DND-41 (cell line): ENCODE measurements around the gene GPR179.

ENCODE experiments used
- ATAC-seq: fragments of 200-7000 bp; cut with Tn5 transposase; 3 replicates; pipeline ENCODE4 v1.9.1; 2021; ENCODE audit warnings: low read depth; ENCODE audit not compliant: insufficient read depth
- DNase-seq: peaks from one replicate; pipeline ENCODE4 v3.0.0-alpha.2; 2020
- H2AFZ ChIP-seq: 2 replicates; pipeline ENCODE4 v1.6.0; 2012; ENCODE audit warnings: low read depth, low read length
- H3K27ac ChIP-seq: 2 replicates; pipeline ENCODE4 v1.5.1; 2012; ENCODE audit warnings: low read length, inconsistent platforms
- H3K27me3 ChIP-seq: fragments of 200-600 bp; sonication (generic); 2 replicates; pipeline ENCODE4 v1.6.0; 2012; ENCODE audit warnings: low read length, mild to moderate bottlenecking, inconsistent platforms; ENCODE audit not compliant: insufficient read depth, poor library complexity
- H3K36me3 ChIP-seq: 2 replicates; pipeline ENCODE4 v1.5.1; 2012; ENCODE audit warnings: low read length, inconsistent platforms; ENCODE audit not compliant: insufficient read depth
- H3K4me1 ChIP-seq: 2 replicates; pipeline ENCODE4 v1.5.1; 2012; ENCODE audit warnings: mild to moderate bottlenecking, low read length; ENCODE audit not compliant: insufficient read depth
- H3K4me2 ChIP-seq: 2 replicates; pipeline ENCODE4 v1.6.0; 2012; ENCODE audit warnings: mild to moderate bottlenecking, moderate library complexity, low read length, inconsistent platforms; ENCODE audit not compliant: insufficient read depth
- H3K4me3 ChIP-seq, 2 experiments: fragments of 200-600 bp in 1 of 2; shearing (Covaris generic) in 1 of 2; 2 replicates each; pipeline ENCODE4 v1.5.1; 2012 to 2016; ENCODE audit warnings: inconsistent platforms in 2 of 2, low read length in 2 of 2, mild to moderate bottlenecking in 2 of 2, low read depth in 1 of 2, moderate library complexity in 1 of 2
- H3K79me2 ChIP-seq: 2 replicates; pipeline ENCODE4 v1.6.0; 2012; ENCODE audit warnings: low read length, inconsistent platforms; ENCODE audit not compliant: insufficient read depth
- H3K9ac ChIP-seq: 2 replicates; pipeline ENCODE4 v1.6.0; 2012; ENCODE audit warnings: low read depth, mild to moderate bottlenecking, inconsistent platforms, low read length, moderate library complexity
- H3K9me3 ChIP-seq: 2 replicates; pipeline ENCODE4 v1.5.1; 2012; ENCODE audit warnings: low read length, moderate library complexity, mild to moderate bottlenecking, inconsistent platforms; ENCODE audit not compliant: insufficient read depth, severe bottlenecking
- H4K20me1 ChIP-seq: 2 replicates; pipeline ENCODE4 v1.6.0; 2012; ENCODE audit warnings: low read length; ENCODE audit not compliant: insufficient read depth
- CTCF ChIP-seq: IDR thresholded peaks from 2 replicates; pipeline ENCODE4 v1.5.1; 2012; ENCODE audit warnings: borderline replicate concordance, low read length, moderate library complexity, mild to moderate bottlenecking; ENCODE audit not compliant: poor library complexity, severe bottlenecking; ENCODE audit errors: extremely low read depth
- EZH2 ChIP-seq: IDR thresholded peaks from 3 replicates; pipeline ENCODE4 v1.6.1; 2012; ENCODE audit warnings: borderline replicate concordance, low read depth, mild to moderate bottlenecking, moderate library complexity, low read length, inconsistent platforms; ENCODE audit not compliant: severe bottlenecking

The GPR179 gene

GRCh38 chr17:38343608-38344419, at the start of gene GPR179:
Gene GPR179, minus strand, starts transcription at chr17:38343956. Its CDS starts 167 bp downstream, at chr17:38343789.
- DNase-seq: no peak
- H2AFZ ChIP-seq: no peak within 1 kb of the TSS
- H3K27me3 ChIP-seq: no peaks in the 10 kb centered on the region
- no peaks in the 10 kb centered on the region for H3K79me2 ChIP-seq
- no peaks in the 10 kb centered on the region; the same call in 1 of the 2 replicates for H4K20me1 ChIP-seq
- no peak within 1 kb of the TSS for H3K9ac ChIP-seq
- no peaks in the 10 kb centered on the region for H3K9me3 ChIP-seq
- H3K4me2 ChIP-seq: no peak within 1 kb of the TSS
- H3K4me3 ChIP-seq: no peak within 1 kb of the TSS
- peaks cover 1% of the 10 kb centered on the region for H3K4me1 ChIP-seq
- no peak for ATAC-seq
- no peaks in the 10 kb centered on the region for H3K36me3 ChIP-seq
- TF ChIP-seq CTCF (no peak), EZH2 (no peak)
- no peak within 1 kb of the TSS for H3K27ac ChIP-seq

- Histone ChIP-seq H2AFZ (no peak overlapping the region), H3K27me3 (no peaks in the 10 kb centered on the region), H3K36me3 (peaks cover 76% of the 10 kb centered on the region), H3K4me3 (no peak overlapping the region), H4K20me1 (no peaks in the 10 kb centered on the region), H3K27ac (no peak overlapping the region), H3K79me2 (no peaks in the 10 kb centered on the region), H3K4me2 (no peak overlapping the region), H3K4me1 (no peaks in the 10 kb centered on the region), H3K9ac (no peak overlapping the region), H3K9me3 (no peaks in the 10 kb centered on the region)
- no peak for DNase-seq
- TF ChIP-seq CTCF: no peak
- TF ChIP-seq EZH2: no peak
- no peak for ATAC-seq
Observed at GRCh38 chr17:38379448-38379847, 35.7 kb upstream of the GPR179 start.

- H3K4me1 ChIP-seq: no peaks in the 10 kb centered on the region
- H3K9ac ChIP-seq: no peak overlapping the region
- ATAC-seq: no peak
- TF ChIP-seq EZH2: no peak
- no peak for TF ChIP-seq CTCF
- H2AFZ ChIP-seq: no peak overlapping the region
- H3K9me3 ChIP-seq: no peaks in the 10 kb centered on the region
- H3K36me3 ChIP-seq: peaks cover 74% of the 10 kb centered on the region
- no peak for DNase-seq
- H4K20me1 ChIP-seq: no peaks in the 10 kb centered on the region; the same call in none of the 2 replicates
- no peak overlapping the region for H3K4me3 ChIP-seq
- H3K79me2 ChIP-seq: peaks cover 5% of the 10 kb centered on the region; the same call in 1 of the 2 replicates
- no peak overlapping the region for H3K27ac ChIP-seq
- no peak overlapping the region for H3K4me2 ChIP-seq
- H3K27me3 ChIP-seq: no peaks in the 10 kb centered on the region
Observed at GRCh38 chr17:38369124-38369886, 25.5 kb upstream of the GPR179 start.
